Subcutaneous abdominal adipose tissue (tissue), 5 donors: ENCODE results near the gene SORL1.

Experiments
- H3K27ac ChIP-seq: one replicate; pipeline ENCODE4 v1.7.0; 2013; ENCODE audit warnings: low read depth, mild to moderate bottlenecking, inconsistent platforms, low read length, moderate library complexity
- H3K27me3 ChIP-seq, 5 donors: one replicate each; pipeline ENCODE4 v1.7.0; 2013; ENCODE audit warnings: low read length in 5 of 5, inconsistent platforms in 1 of 5; ENCODE audit not compliant: control insufficient read depth in 5 of 5, insufficient read depth in 4 of 5
- H3K36me3 ChIP-seq, 5 donors: one replicate each; pipeline ENCODE4 v1.7.0; 2013; ENCODE audit warnings: low read length in 5 of 5; ENCODE audit not compliant: control insufficient read depth in 5 of 5, insufficient read depth in 5 of 5
- H3K4me1 ChIP-seq, 5 donors: one replicate each; pipeline ENCODE4 v1.7.0; 2013; ENCODE audit warnings: low read length in 5 of 5, mild to moderate bottlenecking in 3 of 5, moderate library complexity in 1 of 5; ENCODE audit not compliant: control insufficient read depth in 5 of 5, insufficient read depth in 5 of 5
- H3K4me3 ChIP-seq, 5 donors: one replicate each; pipeline ENCODE4 v1.7.0; 2013; ENCODE audit warnings: low read length in 5 of 5, low read depth in 1 of 5
- H3K9ac ChIP-seq, 5 donors: one replicate each; pipeline ENCODE4 v1.7.0; 2013; ENCODE audit warnings: low read length in 5 of 5, mild to moderate bottlenecking in 4 of 5, moderate library complexity in 3 of 5
- H3K9me3 ChIP-seq, 5 donors: one replicate each; pipeline ENCODE4 v1.7.0; 2013; ENCODE audit warnings: low read length in 5 of 5; ENCODE audit not compliant: control insufficient read depth in 5 of 5
- donor health status: healthy.
- donor health status: healthy.
- donor health status: healthy.
- donor health status: healthy.
- donor health status: healthy.

Gene SORL1

GRCh38 chr11:121514432-121515334, 62.6 kb downstream of the SORL1 start:
- Histone ChIP-seq H3K36me3 (no peaks in the 10 kb centered on the region), H3K4me1 (no peaks in the 10 kb centered on the region), H3K9ac (no peak overlapping the region), H3K27me3 (no peaks in the 10 kb centered on the region), H3K27ac (no peak overlapping the region), H3K4me3 (no peak overlapping the region), H3K9me3 (no peaks in the 10 kb centered on the region)

GRCh38 chr11:121515335-121515671, 63.2 kb downstream of the SORL1 start:
- no peak overlapping the region for H3K4me3 ChIP-seq
- no peak overlapping the region for H3K27ac ChIP-seq
- no peaks in the 10 kb centered on the region for H3K9me3 ChIP-seq
- H3K4me1 ChIP-seq = peaks cover 0 to 3% (median 0%) of the 10 kb centered on the region in 5 donors
- H3K9ac ChIP-seq = no peak overlapping the region
- no peaks in the 10 kb centered on the region for H3K36me3 ChIP-seq
- H3K27me3 ChIP-seq = no peaks in the 10 kb centered on the region

- no peaks in the 10 kb centered on the region for H3K36me3 ChIP-seq
- H3K4me3 ChIP-seq = no peak overlapping the region
- H3K27me3 ChIP-seq = no peaks in the 10 kb centered on the region
- H3K27ac ChIP-seq = no peak overlapping the region
- H3K9me3 ChIP-seq = no peaks in the 10 kb centered on the region
- H3K9ac ChIP-seq = no peak overlapping the region
- peaks cover 0 to 6% (median 0%) of the 10 kb centered on the region in 5 donors for H3K4me1 ChIP-seq
These were observed 65.9 kb downstream of the SORL1 start for GRCh38 chr11:121517996-121518395.

GRCh38 chr11:121520243-121521144, 68.4 kb downstream of the SORL1 start:
- Histone ChIP-seq H3K4me3 (no peak overlapping the region), H3K9ac (no peak overlapping the region), H3K4me1 (peaks cover 0 to 6% (median 0%) of the 10 kb centered on the region in 5 donors), H3K9me3 (peaks cover 0 to 8% (median 3%) of the 10 kb centered on the region in 5 donors), H3K36me3 (peaks cover 0 to 3% (median 0%) of the 10 kb centered on the region in 5 donors), H3K27me3 (no peaks in the 10 kb centered on the region), H3K27ac (no peak overlapping the region)

- H3K9me3 ChIP-seq = peaks cover 0 to 11% (median 6%) of the 10 kb centered on the region in 5 donors
- H3K4me3 ChIP-seq = no peak overlapping the region
- H3K27me3 ChIP-seq = no peaks in the 10 kb centered on the region
- H3K4me1 ChIP-seq = peaks cover 0 to 6% (median 0%) of the 10 kb centered on the region in 5 donors
- peaks cover 0 to 3% (median 0%) of the 10 kb centered on the region in 5 donors for H3K36me3 ChIP-seq
- H3K9ac ChIP-seq = no peak overlapping the region
- H3K27ac ChIP-seq = no peak overlapping the region
These were observed 69.3 kb downstream of the SORL1 start for GRCh38 chr11:121521145-121522042.

- Histone ChIP-seq H3K4me3 (no peak overlapping the region), H3K9me3 (peaks cover 0 to 11% (median 6%) of the 10 kb centered on the region in 5 donors), H3K27me3 (no peaks in the 10 kb centered on the region), H3K36me3 (peaks cover 0 to 3% (median 0%) of the 10 kb centered on the region in 5 donors), H3K4me1 (peaks cover 0 to 6% (median 0%) of the 10 kb centered on the region in 5 donors), H3K9ac (no peak overlapping the region), H3K27ac (no peak overlapping the region)
These were observed 70.2 kb downstream of the SORL1 start for GRCh38 chr11:121522043-121522941.

- Histone ChIP-seq H3K4me3 (no peak overlapping the region), H3K9ac (no peak overlapping the region), H3K27ac (no peak overlapping the region), H3K9me3 (peaks cover 0 to 11% (median 6%) of the 10 kb centered on the region in 5 donors), H3K4me1 (peaks cover 0 to 6% (median 0%) of the 10 kb centered on the region in 5 donors), H3K36me3 (peaks cover 0 to 3% (median 0%) of the 10 kb centered on the region in 5 donors), H3K27me3 (no peaks in the 10 kb centered on the region)
These were observed 71.6 kb downstream of the SORL1 start for GRCh38 chr11:121523581-121524232.

GRCh38 chr11:121524233-121524631, 72.1 kb downstream of the SORL1 start:
- H3K4me3 ChIP-seq = no peak overlapping the region
- no peak overlapping the region for H3K27ac ChIP-seq
- peaks cover 0 to 3% (median 0%) of the 10 kb centered on the region in 5 donors for H3K36me3 ChIP-seq
- H3K4me1 ChIP-seq = peaks cover 0 to 6% (median 0%) of the 10 kb centered on the region in 5 donors
- H3K9me3 ChIP-seq = peaks cover 0 to 11% (median 6%) of the 10 kb centered on the region in 5 donors
- no peaks in the 10 kb centered on the region for H3K27me3 ChIP-seq
- no peak overlapping the region for H3K9ac ChIP-seq
